SK-N-DZ (cell line): ENCODE measurements around the gene DISC1.
"Not testable (repeated sequence)": the region's sequence is repeated elsewhere in the genome, so short reads cannot be mapped to it uniquely, and the experiment has no call there.

ENCODE experiments used
- DNase-seq: peaks from one replicate; pipeline ENCODE4 v3.0.0-alpha.2; 2015; ENCODE audit warnings: low spot score

Gene DISC1

DNA sequence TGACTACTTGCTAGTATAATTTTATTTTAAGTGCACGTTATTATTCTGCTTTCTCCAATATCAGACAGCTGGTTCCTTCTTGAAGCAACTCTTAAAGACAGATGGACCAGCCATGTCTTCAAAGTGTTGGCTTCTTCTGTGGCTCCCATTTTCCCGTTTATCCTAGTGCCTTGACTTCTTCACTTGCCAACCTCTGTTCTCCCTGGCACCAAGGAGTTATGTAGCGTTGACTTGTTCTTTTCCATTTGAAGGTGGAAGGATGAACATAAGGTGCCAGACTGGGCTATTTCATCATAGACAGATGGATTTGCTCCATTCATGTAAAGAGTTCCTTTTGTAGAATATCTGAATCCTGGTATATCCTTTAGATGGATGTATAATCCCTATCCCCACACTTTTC is 260.6 kb downstream of the DISC1 start:
- DNase-seq, result no peak

DNA sequence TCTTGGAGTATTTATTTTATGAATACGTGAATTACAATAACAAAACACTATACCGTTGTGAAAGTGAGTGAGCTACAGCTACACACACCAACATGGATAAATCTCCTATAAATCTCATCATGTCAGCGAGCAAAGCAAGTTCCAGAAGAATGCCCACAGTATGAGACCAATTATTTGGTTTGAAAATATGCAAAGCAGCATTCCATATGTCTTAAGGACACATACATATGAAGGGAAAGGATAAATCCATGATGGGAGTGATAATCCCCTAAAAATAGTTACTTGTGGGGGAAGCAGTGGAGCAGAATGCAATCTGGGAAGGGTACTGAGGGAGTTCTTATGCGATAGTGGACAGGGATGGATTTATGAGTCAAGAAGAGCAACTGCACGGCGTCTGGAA is 261.3 kb downstream of the DISC1 start:
- no peak for DNase-seq

DNA sequence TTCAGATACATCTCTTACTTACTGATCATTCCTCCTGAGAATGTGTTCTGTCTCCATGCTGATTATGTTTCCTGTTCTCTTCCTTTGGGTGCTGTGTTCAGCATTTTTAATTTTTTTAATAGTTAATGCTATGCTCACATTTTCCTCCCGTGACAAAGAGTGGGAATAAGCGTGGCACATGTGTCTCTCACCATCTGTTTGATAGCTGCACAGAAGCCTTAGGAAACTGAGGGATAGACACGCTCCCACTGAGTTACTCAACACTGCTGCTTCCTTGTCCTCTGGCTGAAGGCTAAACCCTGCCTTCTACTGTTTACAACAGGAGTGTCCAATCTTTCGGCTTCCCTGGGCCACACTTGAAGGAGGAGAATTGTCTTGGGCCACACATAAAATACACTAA is 264.2 kb downstream of the DISC1 start:
- DNase-seq, result no peak

DNA sequence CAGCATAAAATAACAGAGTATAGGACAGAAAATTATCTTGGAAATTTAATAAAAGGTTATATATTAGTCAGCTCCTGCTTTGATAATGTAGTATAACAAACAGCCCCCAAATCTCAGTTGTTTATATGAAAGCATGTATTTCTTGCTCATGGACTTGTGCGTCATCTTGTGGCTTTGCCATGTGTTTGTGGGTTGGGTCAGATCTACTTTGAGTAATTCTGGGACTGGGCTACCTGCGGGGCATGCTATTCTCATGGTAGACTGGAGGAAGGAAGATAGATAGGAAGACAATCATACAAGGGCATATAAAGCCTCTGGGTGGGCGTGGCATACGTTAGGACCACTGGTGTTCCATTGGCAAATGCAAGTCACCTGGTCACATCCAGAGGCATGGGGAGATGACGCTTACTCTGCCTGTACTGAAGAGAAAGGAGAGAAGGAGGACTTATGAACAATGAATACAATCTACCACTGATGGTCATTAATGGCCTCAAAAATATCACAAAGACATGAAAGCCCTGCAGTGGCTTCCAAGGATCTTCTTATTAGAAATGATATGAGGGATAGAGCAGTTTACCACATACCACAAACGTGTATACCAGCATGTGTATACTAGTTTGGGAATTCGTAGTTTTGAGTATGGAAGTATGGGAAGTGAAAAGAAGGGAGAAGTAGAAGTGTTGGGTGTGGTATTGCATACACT is 267.0 kb downstream of the DISC1 start:
- DNase-seq, result no peak

DNA sequence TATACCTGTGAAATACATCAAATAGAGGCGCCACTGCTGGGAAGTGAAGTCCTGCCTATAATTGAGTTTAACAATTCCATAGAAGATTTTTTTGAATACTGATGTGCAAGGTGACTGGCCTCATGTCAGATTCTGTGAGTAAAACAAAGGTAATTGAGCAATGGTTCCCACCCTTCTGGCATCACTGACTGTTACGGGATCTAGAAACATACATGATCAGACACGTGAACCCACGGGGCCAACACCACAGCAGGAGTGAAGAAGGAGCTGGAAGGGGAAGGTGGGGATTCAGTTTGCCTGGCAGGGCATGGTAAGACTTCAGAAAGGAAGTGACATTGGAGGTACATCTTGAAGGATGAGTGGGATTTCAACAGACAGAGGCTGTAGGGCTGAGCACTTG is 270.2 kb downstream of the DISC1 start:
- no peak for DNase-seq

DNA sequence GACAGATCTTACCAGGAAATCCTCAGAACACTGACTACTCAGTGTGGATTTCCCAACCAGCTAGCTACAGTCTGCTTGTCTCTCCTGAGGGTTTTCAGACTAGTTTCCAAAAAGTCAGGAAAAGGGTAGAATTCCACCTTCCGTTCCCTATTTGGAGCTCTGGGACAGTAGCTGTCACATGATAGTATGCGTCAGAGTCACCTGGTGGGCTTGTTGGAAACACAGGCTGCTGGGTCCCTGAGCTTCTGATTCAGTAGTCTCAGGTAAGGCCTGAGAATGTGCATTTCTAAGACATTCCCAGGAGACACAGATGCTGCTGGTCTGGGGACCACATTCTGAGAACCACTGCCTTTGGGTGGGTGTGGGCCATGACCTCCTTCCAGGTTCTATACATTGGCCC is 272.5 kb downstream of the DISC1 start:
- DNase-seq, result no peak

DNA sequence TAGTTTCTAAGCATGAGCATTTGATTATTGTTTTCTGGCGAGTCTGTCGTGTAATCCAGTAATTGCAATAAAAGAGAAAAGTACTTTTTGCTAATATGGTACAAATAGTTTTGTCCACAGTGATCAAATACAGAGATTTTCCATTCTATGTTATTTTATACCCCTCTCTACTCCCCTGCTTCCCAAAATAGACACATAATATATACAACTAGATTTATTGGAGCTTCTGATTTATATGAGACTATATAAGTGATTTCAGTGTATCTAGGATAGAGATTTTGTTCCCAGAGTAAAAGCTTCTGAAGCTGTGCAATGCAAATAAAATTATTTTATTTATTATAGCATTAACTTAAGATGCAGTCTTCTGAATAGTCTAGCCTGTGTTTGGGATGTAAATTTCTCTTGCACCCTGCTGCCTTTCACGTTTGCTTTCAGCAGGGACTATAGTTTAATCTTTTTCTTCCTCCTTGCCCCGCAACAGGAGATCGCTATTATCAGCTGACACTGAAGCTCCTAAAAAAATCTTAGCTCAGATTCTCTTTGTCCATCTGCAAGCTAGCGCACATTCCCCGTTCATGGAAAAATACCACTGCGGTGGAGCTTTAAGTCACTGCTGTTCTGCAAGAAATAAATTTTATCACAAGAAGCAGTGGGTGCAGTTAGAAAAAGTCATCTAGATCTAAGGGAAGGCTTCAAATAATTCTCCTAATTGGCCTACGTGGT is 273.3 kb downstream of the DISC1 start:
- no peak for DNase-seq

DNA sequence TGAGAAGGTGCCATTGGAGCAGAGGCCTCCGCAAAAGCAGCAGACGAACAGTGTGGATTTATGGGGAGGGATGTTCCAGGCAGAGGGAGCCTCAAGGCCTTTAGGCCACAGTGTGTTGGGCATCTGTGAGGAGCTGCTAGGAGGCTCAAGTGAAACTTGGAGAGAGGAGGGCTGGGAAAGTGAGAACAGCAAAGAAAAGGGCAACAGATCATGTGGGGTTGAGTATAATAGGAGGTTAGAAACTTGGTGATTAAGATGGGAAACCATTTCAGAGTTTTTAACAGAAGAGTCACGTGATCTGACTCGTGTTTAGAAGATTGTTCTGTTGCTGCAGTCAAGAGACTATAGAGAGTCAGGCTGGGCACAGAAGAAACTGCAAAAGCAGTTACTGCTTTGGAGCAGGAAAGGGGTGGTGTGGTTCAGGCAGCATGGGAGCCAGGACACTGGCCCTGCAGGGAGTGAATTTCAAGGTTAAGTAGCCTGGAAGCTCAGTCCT is 277.0 kb downstream of the DISC1 start:
- no peak for DNase-seq

DNA sequence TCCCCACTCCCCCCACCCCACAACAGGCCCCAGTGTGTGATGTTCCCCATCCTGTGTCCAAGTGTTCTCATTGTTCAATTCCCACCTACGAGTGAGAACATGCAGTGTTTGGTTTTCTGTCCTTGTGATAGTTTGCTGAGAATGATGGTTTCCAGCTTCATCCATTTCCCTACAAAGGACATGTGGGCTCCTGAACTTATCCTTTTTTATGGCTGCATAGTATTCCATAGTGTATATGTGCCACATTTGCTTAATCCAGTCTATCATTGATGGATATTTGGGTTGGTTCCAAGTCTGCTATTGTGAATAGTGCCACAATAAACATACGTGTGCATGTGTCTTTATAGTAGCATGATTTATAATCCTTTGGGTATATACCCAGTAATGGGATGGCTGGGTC is 280.7 kb downstream of the DISC1 start:
- DNase-seq, result not testable (repeated sequence)

DNA sequence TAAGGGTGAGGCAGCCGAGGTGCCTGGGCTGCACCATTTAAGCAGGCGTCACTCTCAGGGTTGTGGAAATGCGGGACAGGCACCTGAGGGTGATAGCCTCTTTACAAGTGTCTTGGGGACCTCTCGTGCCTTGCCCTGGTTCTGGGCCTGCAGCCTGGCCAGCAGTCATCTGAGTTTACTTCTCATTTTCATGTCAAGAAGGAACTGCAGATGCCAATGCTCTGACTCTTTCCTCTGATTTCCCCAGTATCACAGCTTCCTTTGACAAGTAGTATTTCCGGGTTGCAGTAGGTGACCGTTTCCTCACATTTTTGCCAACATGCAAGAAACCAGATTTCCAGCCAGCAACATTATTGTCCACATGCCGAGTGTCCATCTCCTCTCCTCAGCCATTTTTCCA is 286.9 kb downstream of the DISC1 start:
- DNase-seq, result no peak

DNA sequence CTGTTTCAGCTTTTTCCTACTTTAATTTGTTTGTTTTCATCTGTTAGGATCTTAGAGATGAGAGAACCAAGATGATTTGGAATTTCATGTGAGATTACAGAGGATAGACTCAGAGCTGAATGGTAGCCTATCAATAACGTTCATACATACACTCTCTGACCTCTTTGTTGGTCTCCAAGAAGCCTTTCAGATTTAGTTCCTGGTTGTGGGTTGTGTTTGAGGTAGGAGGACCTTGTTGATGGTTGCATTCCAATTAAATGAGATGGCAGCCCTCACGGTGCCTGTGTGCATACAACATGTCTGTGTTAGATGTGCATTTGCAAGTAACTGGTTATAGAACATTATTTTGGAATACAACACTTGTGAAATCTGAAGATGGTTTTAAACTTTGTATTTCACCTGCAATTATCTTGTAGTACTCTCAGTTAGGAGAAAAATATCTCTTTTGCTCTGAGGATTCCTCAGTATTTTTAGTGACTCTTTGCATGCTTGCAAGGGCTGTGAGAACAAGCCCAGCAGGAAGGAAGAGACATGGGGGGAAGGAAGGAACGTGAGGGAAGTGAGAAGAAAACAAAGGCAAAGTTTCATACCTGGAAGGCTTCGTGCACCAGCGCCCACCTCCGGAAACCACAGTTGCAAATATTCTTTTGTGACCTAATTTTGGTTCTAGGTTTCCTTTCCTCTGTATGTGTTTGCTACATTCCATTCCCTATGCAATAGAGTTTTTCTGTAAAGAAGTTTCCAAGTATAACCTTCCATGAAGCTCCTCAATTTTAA is 291.8 kb downstream of the DISC1 start:
- DNase-seq, result no peak

DNA sequence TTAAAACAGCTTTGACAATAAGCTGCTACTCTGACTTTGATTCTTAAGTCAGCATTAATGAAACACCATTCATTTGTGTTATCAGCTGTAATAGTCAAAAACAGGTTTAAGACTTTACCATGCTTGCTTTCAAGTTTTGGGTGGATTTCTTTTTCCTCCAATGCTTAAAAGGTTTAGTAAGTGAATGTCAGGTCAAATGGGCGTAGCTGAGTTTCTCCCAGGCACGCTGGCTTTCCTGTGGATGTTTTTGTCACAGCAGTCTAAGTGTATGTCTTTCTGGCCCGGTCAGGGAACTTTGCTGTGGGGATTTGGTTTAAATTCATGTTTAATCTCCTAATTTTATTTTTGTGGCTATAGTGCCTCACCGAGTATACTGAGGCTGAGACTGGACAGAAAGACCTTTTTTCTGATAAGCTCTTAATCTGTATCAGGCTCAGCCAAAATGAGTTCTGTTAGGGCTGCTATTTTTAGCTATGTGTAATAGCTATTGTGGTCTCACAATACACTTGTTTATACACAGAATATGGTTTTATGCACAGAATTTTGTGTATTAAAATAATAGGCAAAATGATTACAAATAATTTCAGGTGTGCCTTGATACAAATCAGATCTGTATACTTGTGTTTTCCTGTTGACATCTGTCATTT is 292.8 kb downstream of the DISC1 start:
- DNase-seq, result no peak

DNA sequence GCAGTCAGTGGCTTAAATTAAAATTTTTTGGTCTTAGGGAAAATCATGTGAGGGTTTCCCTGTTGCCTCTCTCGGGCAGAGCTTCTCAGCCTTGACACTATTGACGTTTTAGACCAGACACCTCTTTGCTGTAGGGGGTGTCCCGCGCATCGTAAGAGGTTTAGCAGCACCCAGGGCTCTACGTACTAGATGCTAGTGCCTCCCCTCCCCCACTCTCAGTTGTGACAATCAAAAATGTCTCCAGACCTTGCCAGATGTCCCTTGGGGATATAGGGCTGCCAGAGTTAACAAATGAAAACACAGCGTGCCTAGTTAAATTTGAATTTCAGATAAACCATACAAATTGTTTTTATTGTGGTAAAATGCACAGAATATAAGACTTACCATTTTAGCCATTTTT is 293.3 kb downstream of the DISC1 start:
- peak; percentile 78 for DNase-seq

DNA sequence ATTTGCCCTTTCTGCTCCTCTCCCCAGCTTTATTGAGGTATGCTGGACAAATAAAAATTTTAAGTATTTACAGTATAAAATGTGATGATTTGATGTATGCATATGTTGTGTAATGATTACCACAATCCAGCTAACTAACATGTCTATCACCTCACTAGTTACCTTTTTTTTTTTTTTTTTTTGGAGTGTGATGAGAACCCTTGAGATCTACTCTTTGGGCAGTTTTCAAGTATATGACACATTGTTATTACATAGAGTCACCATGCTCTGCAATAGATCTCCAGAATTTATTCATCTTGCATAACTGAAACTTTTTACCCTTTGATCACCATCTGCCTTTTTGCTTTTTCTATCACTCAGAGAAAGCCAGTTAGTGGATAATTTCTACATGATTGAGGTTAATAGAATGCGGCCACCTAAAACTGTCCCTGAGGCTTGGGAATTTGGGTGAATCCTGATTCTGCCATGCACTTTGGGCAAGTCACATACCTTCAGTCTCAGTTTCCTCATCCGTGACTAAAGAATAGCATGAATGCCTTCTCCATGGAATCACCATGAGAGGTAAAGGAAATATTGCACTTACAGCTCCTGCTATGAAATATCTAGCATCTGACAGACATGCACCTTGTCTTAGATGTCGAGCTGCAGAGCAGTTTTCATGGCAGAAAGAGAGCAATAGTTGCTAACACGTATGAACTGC is 295.2 kb downstream of the DISC1 start:
- DNase-seq, result no peak

DNA sequence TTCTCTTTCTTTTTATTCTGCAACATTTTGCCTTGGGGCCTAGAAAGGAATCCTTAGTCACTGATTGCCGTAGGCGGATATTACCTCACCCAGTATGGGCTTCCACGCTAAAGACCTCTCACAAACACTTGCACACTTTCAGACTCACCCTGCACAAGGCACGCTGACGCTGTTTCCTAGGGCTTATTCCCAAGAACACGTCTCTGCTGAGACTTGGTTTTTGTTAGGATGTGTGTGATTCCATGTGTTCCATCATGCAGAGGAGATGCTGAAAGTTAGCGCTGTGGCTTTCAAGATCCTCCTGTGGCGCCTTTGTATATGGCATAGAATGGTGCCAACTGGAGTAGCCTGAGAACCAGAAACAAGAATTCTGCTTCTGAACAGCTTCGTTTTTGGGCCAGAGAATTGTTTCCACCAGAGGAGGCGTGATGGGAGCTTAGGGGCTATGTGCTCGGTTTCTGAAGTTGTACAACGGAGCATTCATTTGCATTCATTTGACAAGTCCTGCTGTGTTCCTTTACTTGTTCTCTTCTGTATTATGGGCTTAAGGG is 297.0 kb downstream of the DISC1 start:
- no peak for DNase-seq

DNA sequence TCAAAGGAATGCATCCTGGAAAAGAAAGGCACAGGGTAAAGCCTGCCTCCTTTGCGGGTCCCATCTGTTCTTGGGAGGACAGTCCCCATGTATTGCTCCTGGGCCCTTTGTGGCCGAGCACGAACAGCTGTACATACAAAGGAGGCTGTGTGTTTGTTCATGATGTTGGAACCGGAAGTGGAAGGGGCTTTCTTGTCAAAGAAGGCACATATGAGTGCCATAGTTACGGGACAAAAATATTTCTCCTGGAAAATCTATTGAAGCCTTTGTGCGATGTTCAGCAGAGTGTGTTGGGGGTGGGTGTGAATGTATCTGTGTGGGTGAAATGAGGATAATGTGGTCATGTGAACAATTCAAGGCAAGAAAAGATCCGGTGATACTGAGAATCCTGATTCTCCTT is 297.6 kb downstream of the DISC1 start:
- DNase-seq, result no peak

DNA sequence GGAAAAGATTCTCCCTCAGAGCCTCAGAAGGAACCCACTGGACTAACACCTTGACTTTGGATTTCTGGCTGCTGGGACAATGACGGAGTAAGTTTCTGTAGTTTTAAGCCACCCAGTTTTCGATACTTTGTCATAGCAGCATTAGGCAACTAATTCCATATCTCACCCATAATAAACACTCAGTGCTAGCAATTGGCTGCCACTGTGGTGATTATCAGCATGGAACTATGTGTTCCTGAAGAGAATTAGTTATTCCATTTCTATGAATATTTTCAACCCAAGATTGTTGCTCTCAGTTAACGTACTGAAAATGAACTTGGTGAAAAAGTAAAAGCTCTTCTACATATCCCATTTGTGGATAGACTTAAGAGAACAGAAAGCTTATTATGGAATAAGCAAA is 299.3 kb downstream of the DISC1 start:
- no peak for DNase-seq

DNA sequence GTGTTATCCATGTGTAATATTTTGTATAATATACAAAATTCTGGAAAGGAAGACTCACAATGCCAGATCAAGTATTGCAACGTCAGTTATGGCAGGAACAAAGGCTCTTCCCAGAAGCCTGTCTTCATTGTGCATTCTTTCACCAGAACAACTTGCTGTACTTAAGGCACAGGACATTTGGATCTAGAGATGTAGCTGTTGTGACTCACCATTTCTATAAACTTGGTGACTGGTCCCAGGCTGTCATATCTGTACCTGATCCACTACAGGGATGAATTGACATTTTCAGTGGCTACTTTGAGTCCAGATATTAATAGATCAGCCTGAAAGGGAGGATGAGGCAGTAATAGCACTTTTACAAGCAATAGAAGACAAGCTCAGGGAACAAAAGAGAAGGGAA is 299.8 kb downstream of the DISC1 start:
- no peak for DNase-seq

DNA sequence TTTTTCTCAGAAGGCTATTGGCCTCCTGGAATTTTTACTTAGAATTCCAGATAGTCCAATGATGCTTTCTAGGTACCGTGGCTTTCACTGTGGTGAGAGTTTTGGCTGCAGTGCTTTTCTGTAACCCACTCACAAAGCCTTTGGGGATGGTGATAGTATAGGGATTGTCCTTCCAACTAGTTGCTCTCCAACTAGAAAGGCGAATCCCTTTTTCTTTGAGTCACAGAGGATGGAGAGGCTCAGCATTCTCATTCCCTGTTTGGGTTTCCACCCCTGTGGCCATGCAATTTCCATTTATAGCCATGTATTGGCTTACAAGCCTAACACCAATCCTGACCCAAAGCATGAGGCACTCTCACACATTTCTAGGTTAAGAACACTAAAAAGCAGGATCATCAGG is 300.3 kb downstream of the DISC1 start:
- no peak for DNase-seq

DNA sequence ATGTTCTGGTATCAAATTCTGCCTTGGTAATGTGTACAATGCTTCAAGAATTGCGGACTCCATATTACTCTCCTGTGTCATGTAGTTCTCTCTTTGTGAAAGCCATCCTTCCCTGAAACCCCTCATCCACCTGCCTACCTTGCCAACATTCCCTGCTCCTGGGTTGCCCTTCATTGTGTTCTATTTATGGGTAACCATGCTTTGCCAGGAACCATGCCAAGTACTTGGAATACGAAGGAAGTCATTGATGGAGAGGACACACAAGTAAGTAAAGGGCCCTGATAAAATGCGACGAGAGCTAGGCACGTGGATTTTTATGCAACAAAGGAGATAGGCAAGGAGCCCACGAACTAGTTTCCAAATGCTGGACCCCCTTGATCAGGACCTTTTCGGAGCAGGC is 300.8 kb downstream of the DISC1 start:
- DNase-seq, result no peak

DNA sequence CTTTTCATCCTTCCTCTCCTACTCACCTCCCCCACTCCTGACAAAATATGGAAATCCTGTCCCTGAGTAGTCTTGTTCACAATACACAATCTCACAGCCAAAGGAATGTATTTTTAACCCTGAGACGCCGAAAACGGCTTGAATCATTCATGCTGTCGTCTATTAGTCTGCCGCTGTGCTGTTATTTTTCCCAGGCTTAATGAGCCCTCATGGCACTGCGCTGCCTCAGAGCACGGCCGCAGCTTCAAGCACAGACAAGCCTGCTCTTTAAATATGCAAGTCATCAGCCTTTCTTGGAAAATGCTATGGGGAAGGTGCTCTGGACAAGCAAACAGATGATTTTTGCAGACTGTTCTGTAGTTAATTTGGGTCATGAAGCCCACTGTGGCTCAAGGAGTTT is 302.7 kb downstream of the DISC1 start:
- DNase-seq, result peak; percentile 33
